K562 (cell line): Measurements from ENCODE around the gene MBLAC2. TPM values are rescaled to one million over a fixed set of nuclear protein-coding genes. Genes with fewer than 3 reads are reported as not detected.

Experiments
- ARID4B ChIP-seq: sonication (generic); formaldehyde crosslinking; IDR thresholded peaks from 2 replicates; pipeline ENCODE4 v1.8.0; 2022; ENCODE audit warnings: mild to moderate bottlenecking, missing genetic modification reagents
- BCOR ChIP-seq: fragments of 450-650 bp; IDR thresholded peaks from 2 replicates; pipeline ENCODE4 v1.6.1; 2016
- E2F8 ChIP-seq: fragments of 450-650 bp; IDR thresholded peaks from 2 replicates; pipeline ENCODE4 v1.7.1; 2018; ENCODE audit warnings: mild to moderate bottlenecking, low read depth; ENCODE audit not compliant: partially characterized antibody
- FOSL1 ChIP-seq: fragments of 200-800 bp; sonication (Bioruptor generic); conservative IDR thresholded peaks from 2 replicates; pipeline ENCODE4 v1.6.1; 2016; ENCODE audit warnings: missing genetic modification characterization, missing compliant biosample characterization
- HDAC2 ChIP-seq: fragments of 450-650 bp; IDR thresholded peaks from 2 replicates; pipeline ENCODE4 v1.6.1; 2016; ENCODE audit warnings: mild to moderate bottlenecking
- KAT8 ChIP-seq: fragments of 450-650 bp; IDR thresholded peaks from 2 replicates; pipeline ENCODE4 v1.6.1; 2016; ENCODE audit warnings: low read depth, mild to moderate bottlenecking
- MAFF ChIP-seq: IDR thresholded peaks from 2 replicates; pipeline ENCODE4 v1.6.1; 2012; ENCODE audit warnings: low read length, improper control_type of control experiment
- SMARCE1 ChIP-seq: fragments of 450-650 bp; IDR thresholded peaks from 2 replicates; pipeline ENCODE4 v1.7.1; 2016; ENCODE audit warnings: mild to moderate bottlenecking
- ZEB2 ChIP-seq: fragments of 450-650 bp; IDR thresholded peaks from 2 replicates; pipeline ENCODE4 v1.6.1; 2016
- polyA plus RNA-seq, 8 experiments: library from polyadenylated mRNA; depleted of rRNA in 4 of 8; stranded (reverse) in 5 of 8; unstranded in 3 of 8; fragments of >200 nt; fragmentation: Nextera tagmentation in 2 of 8; fragmentation: Illumina TruSeq in 1 of 8; extraction: Ambion mirVana in 2 of 8; extraction: Trizol in 1 of 8; gene quantifications; 2 replicates each; pipeline versions ENCODE4 v1.2.1 to v1.2.3, GENCODE V29; 2011 to 2014; ENCODE audit warnings: inconsistent platforms in 1 of 8, missing spikeins in 1 of 8
- total RNA-seq, 7 experiments: library from RNA; depleted of rRNA in 6 of 7; stranded (reverse); fragments of >200 nt in 6 of 7; fragmentation: Illumina TruSeq in 2 of 7; extraction: Trizol in 2 of 7; gene quantifications; 2 replicates each; pipeline versions ENCODE4 v1.2.1 to v1.2.3, GENCODE V29; 2011 to 2021; ENCODE audit warnings: low replicate concordance in 1 of 7
- TF ChIP-seq, protein P1 (sequence below): fragments of 450-650 bp; IDR thresholded peaks from 2 replicates; pipeline ENCODE4 v1.6.1; 2017; ENCODE audit warnings: mild to moderate bottlenecking, moderate library complexity
- TF ChIP-seq, protein P2 (sequence below): fragments of 250-450 bp; sonication (Bioruptor Pico); IDR thresholded peaks from 2 replicates; pipeline ENCODE4 v1.8.0; 2022; ENCODE audit warnings: moderate library complexity, mild to moderate bottlenecking, inconsistent platforms
- TF ChIP-seq, protein P3 (sequence below): sonication (generic); formaldehyde crosslinking; IDR thresholded peaks from 2 replicates; pipeline ENCODE4 v1.8.0; 2022; ENCODE audit warnings: mild to moderate bottlenecking, missing genetic modification reagents
- TF ChIP-seq, protein P4 (sequence below): fragments of 450-650 bp; IDR thresholded peaks from 2 replicates; pipeline ENCODE4 v1.6.1; 2016

MBLAC2 gene
- total and polyA plus RNA-seq, 9 of the 15 experiments (the other 6 are each of a cell fraction or from before 2014, with no cell fraction given), result 2.4 to 13.1 (median 10.3) TPM

DNA sequence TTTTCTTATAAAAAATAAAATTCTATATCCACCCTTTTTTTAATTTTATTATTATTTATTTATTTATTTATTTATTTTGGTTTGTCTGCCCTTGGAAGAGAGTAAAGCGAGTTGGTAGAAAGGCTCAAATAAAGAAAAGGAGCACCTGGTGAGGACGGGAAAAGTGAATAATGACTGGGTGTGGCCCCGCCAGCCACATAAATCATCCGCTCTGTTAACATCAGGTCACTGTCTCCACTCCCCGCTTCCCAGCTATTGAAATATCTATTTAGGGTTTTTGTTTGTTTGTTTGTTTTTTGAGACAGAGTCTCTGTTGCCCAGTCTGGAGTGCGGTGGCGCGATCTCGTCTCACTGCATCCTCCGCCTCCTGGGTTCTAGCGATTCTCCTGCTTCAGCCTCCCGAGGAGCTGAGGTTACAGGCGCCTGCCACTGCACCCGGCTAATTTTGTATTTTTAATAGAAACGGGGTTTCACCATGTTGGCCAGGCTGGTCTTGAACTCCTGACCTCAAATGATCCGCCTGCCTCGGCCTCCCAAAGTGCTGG lies 937 bp upstream of the MBLAC2 start (continued):
- TF ChIP-seq, protein P1, sequence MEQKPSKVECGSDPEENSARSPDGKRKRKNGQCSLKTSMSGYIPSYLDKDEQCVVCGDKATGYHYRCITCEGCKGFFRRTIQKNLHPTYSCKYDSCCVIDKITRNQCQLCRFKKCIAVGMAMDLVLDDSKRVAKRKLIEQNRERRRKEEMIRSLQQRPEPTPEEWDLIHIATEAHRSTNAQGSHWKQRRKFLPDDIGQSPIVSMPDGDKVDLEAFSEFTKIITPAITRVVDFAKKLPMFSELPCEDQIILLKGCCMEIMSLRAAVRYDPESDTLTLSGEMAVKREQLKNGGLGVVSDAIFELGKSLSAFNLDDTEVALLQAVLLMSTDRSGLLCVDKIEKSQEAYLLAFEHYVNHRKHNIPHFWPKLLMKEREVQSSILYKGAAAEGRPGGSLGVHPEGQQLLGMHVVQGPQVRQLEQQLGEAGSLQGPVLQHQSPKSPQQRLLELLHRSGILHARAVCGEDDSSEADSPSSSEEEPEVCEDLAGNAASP, result no peak
- TF ChIP-seq BCOR (peak; percentile 30; the same call in 1 of the 2 replicates), ARID4B (CRISPR knock-in tag) (no peak), SMARCE1 (peak; percentile 43; the same call in 1 of the 2 replicates), KAT8 (no peak), FOSL1 (tag) (no peak), MAFF (no peak), HDAC2 (no peak), ZEB2 (peak; percentile 40), E2F8 (no peak)
- TF ChIP-seq, protein P2, sequence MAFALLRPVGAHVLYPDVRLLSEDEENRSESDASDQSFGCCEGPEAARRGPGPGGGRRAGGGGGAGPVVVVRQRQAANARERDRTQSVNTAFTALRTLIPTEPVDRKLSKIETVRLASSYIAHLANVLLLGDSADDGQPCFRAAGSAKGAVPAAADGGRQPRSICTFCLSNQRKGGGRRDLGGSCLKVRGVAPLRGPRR (CRISPR knock-in tag), result no peak
- TF ChIP-seq, protein P3, sequence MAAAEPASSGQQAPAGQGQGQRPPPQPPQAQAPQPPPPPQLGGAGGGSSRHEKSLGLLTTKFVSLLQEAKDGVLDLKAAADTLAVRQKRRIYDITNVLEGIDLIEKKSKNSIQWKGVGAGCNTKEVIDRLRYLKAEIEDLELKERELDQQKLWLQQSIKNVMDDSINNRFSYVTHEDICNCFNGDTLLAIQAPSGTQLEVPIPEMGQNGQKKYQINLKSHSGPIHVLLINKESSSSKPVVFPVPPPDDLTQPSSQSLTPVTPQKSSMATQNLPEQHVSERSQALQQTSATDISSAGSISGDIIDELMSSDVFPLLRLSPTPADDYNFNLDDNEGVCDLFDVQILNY, result no peak
- TF ChIP-seq, protein P4, sequence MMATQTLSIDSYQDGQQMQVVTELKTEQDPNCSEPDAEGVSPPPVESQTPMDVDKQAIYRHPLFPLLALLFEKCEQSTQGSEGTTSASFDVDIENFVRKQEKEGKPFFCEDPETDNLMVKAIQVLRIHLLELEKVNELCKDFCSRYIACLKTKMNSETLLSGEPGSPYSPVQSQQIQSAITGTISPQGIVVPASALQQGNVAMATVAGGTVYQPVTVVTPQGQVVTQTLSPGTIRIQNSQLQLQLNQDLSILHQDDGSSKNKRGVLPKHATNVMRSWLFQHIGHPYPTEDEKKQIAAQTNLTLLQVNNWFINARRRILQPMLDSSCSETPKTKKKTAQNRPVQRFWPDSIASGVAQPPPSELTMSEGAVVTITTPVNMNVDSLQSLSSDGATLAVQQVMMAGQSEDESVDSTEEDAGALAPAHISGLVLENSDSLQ, result peak; percentile 95
